Suppressor macrophage (primary cell): Measurements from ENCODE around the gene BMP6.

Experiments used
- DNase-seq, 4 experiments: peaks; one replicate each; pipeline ENCODE4 v3.0.0-alpha.2; 2020 to 2022
- total RNA-seq, 17 experiments: gene quantifications; one replicate each; lab custom pipeline; 2026; ENCODE audit warnings: mixed read lengths in 6 of 17, inconsistent platforms in 3 of 17; lab: John Stamatoyannopoulos, UW

BMP6 gene
- total RNA-seq: 1.0 to 23.1 (median 3.1) reads per million in 17 experiments

- peak; percentile 60 to 89 (median 80) for DNase-seq
These were observed at the start of gene BMP6 for GRCh38 chr6:7725849-7726415. Gene BMP6 (plus strand): TSS chr6:7726099. CDS start chr6:7726956, 857 bp downstream.

DNA sequence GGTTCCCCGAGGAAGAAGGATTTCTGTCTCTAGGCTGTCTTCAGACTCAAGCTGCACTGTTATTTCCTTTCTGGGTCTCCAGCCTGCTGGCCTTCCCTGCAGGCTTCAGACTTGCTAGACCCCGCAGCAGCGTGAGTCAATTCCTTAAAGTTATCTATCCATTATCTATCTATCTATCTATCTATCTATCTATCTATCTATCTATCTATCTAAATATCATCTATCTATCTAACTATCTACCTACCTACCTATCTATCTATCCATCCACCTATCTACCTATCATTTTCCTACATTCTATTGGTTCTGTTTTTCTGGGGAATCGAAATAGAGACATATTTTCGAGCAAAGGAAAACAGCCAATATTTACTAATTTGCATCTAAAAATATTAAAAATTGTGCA lies 48.7 kb upstream of the BMP6 start:
- no peak for DNase-seq

DNA sequence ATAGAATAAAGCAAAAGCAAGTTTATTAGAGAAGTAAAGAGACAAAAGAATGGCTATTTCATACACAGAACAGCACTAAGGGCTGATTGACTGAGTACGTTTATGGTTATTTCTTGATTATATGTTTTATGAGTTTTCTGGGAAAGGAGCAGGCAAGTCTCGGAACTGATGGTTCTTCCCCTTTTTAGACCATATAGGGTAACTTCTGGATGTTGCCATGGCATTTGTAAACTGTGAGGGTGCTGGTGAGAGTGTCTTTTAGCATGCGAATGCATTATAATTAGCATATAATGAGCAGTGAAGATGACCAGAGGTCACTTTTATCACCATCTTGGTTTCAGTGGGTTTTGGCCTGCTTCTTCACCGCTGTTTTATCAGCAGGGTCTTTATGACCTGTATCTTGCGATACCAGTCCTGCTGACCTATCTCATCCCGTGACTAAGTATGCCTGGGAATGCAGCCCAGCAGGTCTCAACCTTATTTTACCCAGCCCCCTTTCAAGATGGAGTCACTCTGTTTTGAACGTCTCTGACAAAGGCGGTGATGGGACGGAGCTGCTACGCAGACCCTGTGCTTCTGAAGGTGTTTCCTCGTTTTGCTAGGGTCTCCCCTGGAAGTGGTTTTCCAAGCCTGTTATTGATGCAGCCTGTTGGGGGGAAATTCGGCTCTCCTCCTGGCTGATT lies 45.4 kb upstream of the BMP6 start:
- no peak for DNase-seq

- DNase-seq: no peak
These were observed 44.5 kb upstream of the BMP6 start for GRCh38 chr6:7681449-7681848.

DNA sequence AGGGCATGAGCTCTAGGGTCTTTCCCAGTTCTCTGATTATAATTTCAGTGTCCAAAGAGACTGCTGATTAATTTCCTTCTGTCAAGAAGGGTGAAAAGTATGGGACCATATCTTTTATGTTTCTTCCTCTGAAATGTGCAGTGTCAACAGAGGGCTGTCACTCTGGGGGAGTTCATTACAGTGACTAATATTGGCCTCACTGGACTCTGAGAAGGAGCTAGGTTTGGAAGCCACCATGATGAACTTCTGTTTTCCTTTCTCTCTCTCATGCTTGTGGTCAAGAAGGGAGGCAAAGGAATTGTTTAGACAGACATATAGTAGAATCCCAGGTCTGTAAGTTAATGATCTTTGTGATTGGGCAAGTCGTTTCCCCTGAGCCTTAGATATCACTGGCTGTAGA lies 41.8 kb upstream of the BMP6 start:
- peak; percentile 12 to 45 (median 21) for DNase-seq

DNA sequence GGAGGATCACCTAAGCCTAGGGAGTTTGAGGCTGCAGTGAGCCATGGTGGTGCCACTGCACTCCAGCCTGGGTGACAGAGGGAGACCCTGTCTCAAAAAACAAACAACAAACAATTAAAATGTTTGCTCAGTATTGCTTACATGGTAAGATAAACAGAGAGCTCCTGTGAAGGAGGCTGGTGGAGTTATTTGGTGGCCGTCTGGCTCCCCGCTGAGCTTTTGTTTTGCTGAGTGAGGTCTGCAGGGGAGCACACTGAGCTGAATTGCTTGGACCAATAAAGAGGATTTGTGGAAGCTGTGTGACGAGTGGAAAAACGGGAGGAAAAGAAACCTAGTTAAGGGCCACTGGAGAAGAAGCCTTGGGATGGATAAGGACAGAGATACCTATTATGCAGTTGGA lies 41.1 kb upstream of the BMP6 start:
- no peak for DNase-seq

DNA sequence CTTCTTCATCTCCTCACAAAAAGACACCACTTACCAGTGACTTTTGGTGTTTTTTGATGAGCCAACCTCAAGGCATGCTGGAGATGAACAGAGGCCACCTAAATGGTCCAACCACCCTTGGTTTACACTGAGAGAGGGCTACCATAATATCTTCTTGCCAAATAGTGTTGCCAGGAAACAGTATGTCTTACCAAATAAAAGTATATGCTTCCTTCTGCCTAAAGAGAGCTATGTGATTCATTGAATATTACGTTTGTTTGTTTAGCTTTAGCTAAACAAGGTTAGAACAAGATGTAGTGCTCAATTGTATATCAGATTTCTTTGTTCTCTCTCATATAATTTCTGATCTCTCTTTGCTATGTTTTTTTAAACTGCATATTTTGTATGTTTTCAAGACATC lies 40.6 kb upstream of the BMP6 start:
- DNase-seq: no peak

GRCh38 chr6:7687145-7688111 lies 38.5 kb upstream of the BMP6 start:
- no peak for DNase-seq

- no peak for DNase-seq
These were observed 34.9 kb upstream of the BMP6 start for GRCh38 chr6:7691021-7691420.

- peak in 1 of 4 experiments; percentile 8 for DNase-seq
These were observed 34.0 kb upstream of the BMP6 start for GRCh38 chr6:7691675-7692452.

GRCh38 chr6:7692453-7692784 lies 33.5 kb upstream of the BMP6 start:
- peak in 1 of 4 experiments; percentile 13 for DNase-seq

DNA sequence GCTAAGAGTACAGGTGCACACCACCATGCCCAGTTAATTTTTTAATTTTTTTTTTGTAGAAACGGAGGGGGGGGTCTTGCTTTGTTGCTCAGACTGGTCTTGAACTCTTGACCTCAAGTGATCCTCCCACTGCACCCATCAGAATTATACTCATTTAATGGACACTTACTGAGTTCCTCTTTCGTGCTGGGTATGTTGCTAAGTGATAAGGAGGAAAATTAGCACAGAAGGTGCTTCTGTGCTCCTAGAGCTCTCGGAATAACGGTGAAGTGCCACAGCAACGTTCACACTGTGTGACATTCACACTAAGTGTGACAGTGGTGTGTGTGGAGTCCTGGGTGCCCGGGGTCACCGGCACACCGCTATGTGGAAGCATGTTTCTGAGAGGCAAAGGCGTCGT lies 32.1 kb upstream of the BMP6 start:
- DNase-seq: no peak

GRCh38 chr6:7696061-7696460 lies 29.8 kb upstream of the BMP6 start:
- DNase-seq: no peak

DNA sequence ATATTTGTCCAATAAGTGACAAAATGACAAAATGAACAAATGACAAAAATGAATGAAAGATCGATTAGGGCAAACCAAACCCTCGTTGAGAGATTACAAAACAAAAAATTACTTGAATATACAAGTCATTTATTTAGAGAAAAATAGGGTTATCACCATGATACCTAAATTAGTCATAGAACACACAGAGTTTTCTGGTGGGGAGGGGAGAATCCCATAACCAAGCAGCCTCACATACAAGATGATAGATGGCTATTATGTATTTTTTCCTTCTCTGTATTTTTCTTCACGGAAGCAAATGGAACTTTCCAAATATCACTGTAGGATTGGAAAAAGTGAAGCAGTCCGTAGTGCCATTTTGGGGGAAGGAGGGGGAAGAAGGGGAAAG lies 28.5 kb upstream of the BMP6 start:
- DNase-seq: no peak

- peak; percentile 88 to 98 (median 91) for DNase-seq
These were observed 27.9 kb upstream of the BMP6 start for GRCh38 chr6:7697820-7698623.

DNA sequence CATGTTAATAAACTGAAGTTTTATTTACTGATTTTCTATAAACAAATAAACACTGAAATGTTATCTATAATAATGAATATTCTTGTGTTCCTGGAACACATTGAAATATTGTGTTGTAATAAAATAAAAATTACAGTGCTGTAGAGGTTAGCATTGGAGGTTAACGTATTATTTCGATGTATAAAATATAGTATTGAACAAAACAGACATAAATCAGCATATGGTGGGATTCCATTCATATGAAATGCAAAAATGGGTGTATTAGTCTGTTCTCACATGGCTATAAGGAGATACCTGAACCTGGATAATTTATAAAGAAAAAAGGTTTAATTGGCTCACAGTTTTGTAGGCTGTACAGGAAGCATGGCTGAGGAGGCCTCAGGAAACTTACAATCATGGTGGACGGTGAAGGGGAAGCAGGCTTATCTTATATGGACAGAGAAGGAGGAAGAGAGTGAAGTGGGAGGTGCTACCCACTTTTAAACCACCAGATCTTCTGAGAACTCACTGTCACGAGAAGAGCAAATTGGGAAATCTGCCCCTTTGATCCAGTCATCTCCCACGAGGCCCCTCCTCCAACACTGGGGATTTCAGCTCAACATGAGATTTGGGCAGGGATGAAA lies 24.6 kb upstream of the BMP6 start:
- DNase-seq: peak; percentile 69 to 86 (median 76)

DNA sequence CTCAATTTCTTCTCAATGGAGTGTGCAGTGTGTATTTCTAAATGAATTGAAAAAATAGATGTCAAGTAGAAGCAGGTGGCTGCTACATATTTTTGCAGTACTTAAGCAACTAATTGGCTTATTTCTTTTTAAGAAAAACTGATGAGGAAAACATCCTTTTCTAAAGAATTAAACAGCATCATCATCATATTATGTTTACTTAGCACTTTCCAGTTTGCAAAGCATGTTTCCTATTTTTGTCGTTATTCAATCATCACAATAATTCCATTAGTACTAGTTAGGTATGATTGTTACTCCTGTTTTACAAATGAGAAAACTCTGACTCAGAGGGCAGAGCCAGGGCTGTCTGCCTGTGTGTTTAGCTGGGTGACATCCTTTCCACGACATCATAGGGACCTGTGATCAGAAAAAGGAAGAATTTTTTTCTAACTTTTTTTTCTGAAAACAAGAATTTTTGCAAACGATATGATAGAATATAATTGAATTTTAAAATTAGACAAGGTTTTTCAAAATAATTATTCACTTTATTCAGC lies 22.7 kb upstream of the BMP6 start:
- peak in 1 of 4 experiments; percentile 20 for DNase-seq

- no peak for DNase-seq
These were observed 20.4 kb upstream of the BMP6 start for GRCh38 chr6:7705483-7705882.

- DNase-seq: no peak
These were observed 19.6 kb upstream of the BMP6 start for GRCh38 chr6:7706269-7706668.

GRCh38 chr6:7707787-7708186 lies 18.1 kb upstream of the BMP6 start:
- DNase-seq: no peak

DNA sequence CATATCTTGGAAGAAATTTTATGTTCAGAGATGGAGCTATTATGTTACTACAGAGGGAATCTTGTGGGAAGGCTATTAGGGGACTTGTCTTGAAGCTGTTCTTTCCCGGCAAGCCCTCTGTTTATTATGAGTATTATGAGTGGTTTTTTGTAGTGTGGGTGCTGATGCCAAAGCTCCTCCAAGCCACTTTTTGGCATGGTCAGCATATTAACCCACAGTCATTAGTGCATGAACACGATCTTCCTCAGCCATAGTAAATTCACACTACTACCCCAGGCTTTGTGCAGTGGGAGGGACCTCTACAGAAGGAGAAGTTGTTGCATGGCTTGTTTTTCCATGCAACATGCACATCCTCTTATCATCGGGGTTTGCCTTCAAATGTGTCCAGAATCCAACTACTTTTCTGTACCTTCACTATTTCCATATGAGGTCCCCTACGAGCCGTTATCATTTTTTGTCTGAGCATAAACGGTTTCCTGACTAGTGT lies 6.5 kb upstream of the BMP6 start:
- peak; percentile 14 to 52 (median 51) for DNase-seq
